HCT116 (cell line): ENCODE measurements around the gene EEF1G. TPM values are rescaled to one million over a fixed set of nuclear protein-coding genes. Genes with fewer than 3 reads are reported as not detected.

Source experiments
- ATAC-seq: fragments of 200-7000 bp; cut with Tn5 transposase; 2 replicates; pipeline ENCODE4 v1.9.1; 2020; ENCODE audit warnings: mild to moderate bottlenecking, moderate library complexity
- BruUV-seq: library from RNA; stranded (reverse); fragments of 400-500 nt; replicated peaks from 2 replicates; lab custom pipeline; 2021; lab: Mats Ljungman, UMichigan
- CTCF ChIA-PET: fragments of 300-600 bp; sonication (Branson Sonifier 250); formaldehyde crosslinking; loops from one replicate; lab custom pipeline; 2021; ENCODE audit warnings: antibody characterized with exemption; lab: Charles Lee
- POLR2A ChIA-PET: fragments of 300-600, 350-600 bp; sonication (Branson Sonifier 250); formaldehyde crosslinking; loops from one replicate; lab custom pipeline; 2021; ENCODE audit warnings: antibody characterized with exemption; lab: Charles Lee
- RAD21 ChIA-PET, 2 experiments: fragments of 300-600 bp; sonication (Branson Sonifier 250); formaldehyde crosslinking; loops; one replicate each; lab custom pipeline; 2023; ENCODE audit warnings: low total read pairs in 2 of 2; ENCODE audit not compliant: uncharacterized antibody in 2 of 2, unreplicated experiment in 2 of 2, low non-redundant PET in 1 of 2; lab: Charles Lee
- DNase-seq: peaks from one replicate; pipeline ENCODE4 v3.0.0-alpha.2; 2010; ENCODE audit warnings: low read depth, low spot score
- H2AFZ ChIP-seq: fragments of 200-600 bp; shearing (Covaris generic), sonication (generic); 2 replicates; pipeline ENCODE4 v1.6.1; 2017; ENCODE audit warnings: low read depth, mixed run types, mixed read lengths, antibody characterized with exemption, low read length; ENCODE audit not compliant: poor library complexity, severe bottlenecking
- H3K27ac ChIP-seq: 2 replicates; pipeline ENCODE4 v1.5.1; 2012; ENCODE audit warnings: low read depth, low read length
- H3K27me3 ChIP-seq: fragments of 200-600 bp; sonication (generic); 2 replicates; pipeline ENCODE4 v1.6.1; 2016; ENCODE audit warnings: mixed run types, low read length, mixed read lengths; ENCODE audit not compliant: insufficient read depth
- H3K36me3 ChIP-seq, 2 experiments: fragments of 200-500 bp in 1 of 2; fragments of 200-600 bp in 1 of 2; sonication (Bioruptor generic) in 1 of 2; sonication (generic) in 1 of 2; 2 replicates each; pipeline versions ENCODE4 v1.5.1 to v1.6.1; 2014 to 2016; ENCODE audit warnings: low read length in 2 of 2, inconsistent platforms in 1 of 2, mixed read lengths in 1 of 2, mixed run types in 1 of 2; ENCODE audit not compliant: insufficient read depth in 2 of 2, control insufficient read depth in 1 of 2
- H3K4me1 ChIP-seq, 2 experiments: fragments of 200-600 bp in 1 of 2; sonication (generic) in 1 of 2; 2 replicates each; pipeline versions ENCODE4 v1.5.1 to v1.6.1; 2012 to 2017; ENCODE audit warnings: low read length in 2 of 2, inconsistent platforms in 1 of 2, mild to moderate bottlenecking in 1 of 2, mixed read lengths in 1 of 2, mixed run types in 1 of 2, moderate library complexity in 1 of 2; ENCODE audit not compliant: insufficient read depth in 2 of 2, control insufficient read depth in 1 of 2
- H3K4me2 ChIP-seq: fragments of 200-600 bp; sonication (generic); 2 replicates; pipeline ENCODE4 v1.6.1; 2017; ENCODE audit warnings: mixed run types, low read length, mixed read lengths
- H3K4me3 ChIP-seq, 2 experiments: fragments of 200-600 bp in 1 of 2; sonication (generic) in 1 of 2; replicated peaks in 1 of 2; 2 replicates each; pipeline ENCODE4 v1.5.1; 2011 to 2016; ENCODE audit warnings: low read length in 2 of 2, control low read depth in 1 of 2, low read depth in 1 of 2, mild to moderate bottlenecking in 1 of 2, mixed read lengths in 1 of 2, mixed run types in 1 of 2
- H3K79me2 ChIP-seq: fragments of 200-600 bp; sonication (generic); 2 replicates; pipeline ENCODE4 v1.6.1; 2017; ENCODE audit warnings: mild to moderate bottlenecking, mixed run types, low read length, moderate library complexity, mixed read lengths; ENCODE audit not compliant: insufficient read depth
- H3K9ac ChIP-seq: fragments of 200-600 bp; sonication (generic); 2 replicates; pipeline ENCODE4 v1.6.1; 2016; ENCODE audit warnings: low read length, mixed read lengths
- H3K9me2 ChIP-seq: fragments of 200-600 bp; sonication (generic), shearing (Covaris generic); 2 replicates; pipeline ENCODE4 v1.6.1; 2017; ENCODE audit warnings: mixed run types, mild to moderate bottlenecking, moderate library complexity; ENCODE audit not compliant: insufficient read depth
- H3K9me3 ChIP-seq, 2 experiments: fragments of 200-500 bp in 1 of 2; fragments of 200-600 bp in 1 of 2; sonication (Bioruptor generic) in 1 of 2; sonication (generic) in 1 of 2; 2 replicates each; pipeline ENCODE4 v1.6.1; 2014 to 2017; ENCODE audit warnings: low read length in 2 of 2, mixed read lengths in 2 of 2, inconsistent platforms in 1 of 2, low read depth in 1 of 2, mild to moderate bottlenecking in 1 of 2, mixed run types in 1 of 2, moderate library complexity in 1 of 2; ENCODE audit not compliant: control insufficient read depth in 1 of 2, insufficient read depth in 1 of 2
- H4K20me1 ChIP-seq: fragments of 200-600 bp; sonication (generic), shearing (Covaris generic); 2 replicates; pipeline ENCODE4 v1.6.1; 2017; ENCODE audit warnings: mixed run types, mild to moderate bottlenecking, moderate library complexity; ENCODE audit not compliant: insufficient read depth
- CEBPB ChIP-seq: IDR thresholded peaks from 2 replicates; pipeline ENCODE4 v1.6.1; 2012; ENCODE audit warnings: low read depth
- POLR2AphosphoS5 ChIP-seq: IDR thresholded peaks from 2 replicates; pipeline ENCODE4 v1.6.1; 2011; ENCODE audit warnings: mild to moderate bottlenecking, low read depth, low read length, moderate library complexity
- SIN3A ChIP-seq: IDR thresholded peaks from 2 replicates; pipeline ENCODE4 v1.6.1; 2012; ENCODE audit warnings: low read depth
- TCF7L2 ChIP-seq: IDR thresholded peaks from 2 replicates; pipeline ENCODE4 v1.7.0; 2011; ENCODE audit warnings: borderline replicate concordance, inconsistent platforms; ENCODE audit not compliant: insufficient read depth, insufficient read length; ENCODE audit errors: extremely low read depth
- YY1 ChIP-seq: IDR thresholded peaks from 2 replicates; pipeline ENCODE4 v1.6.1; 2011; ENCODE audit warnings: low read length, low read depth, moderate library complexity, mild to moderate bottlenecking; ENCODE audit not compliant: insufficient replicate concordance; ENCODE audit errors: extremely low read depth
- intact Hi-C: fragments of 100-400 bp; cut with micrococcal nuclease; formaldehyde crosslinking; loops from 2 replicates; pipeline ENCODE4 v1.10.0; 2022
- total RNA-seq: library from RNA; stranded (reverse); gene quantifications from one replicate; pipeline ENCODE4 v1.2.1, GENCODE V29; 2021; ENCODE audit not compliant: unreplicated experiment
- TF ChIP-seq, protein P1 (sequence below): IDR thresholded peaks from 2 replicates; pipeline ENCODE4 v1.6.1; 2011; ENCODE audit warnings: mild to moderate bottlenecking, low read length, moderate library complexity; ENCODE audit not compliant: insufficient replicate concordance; ENCODE audit errors: extremely low read depth
- TF ChIP-seq, protein P2 (sequence below): IDR thresholded peaks from 2 replicates; pipeline ENCODE4 v1.6.1; 2012
- TF ChIP-seq, protein P3 (sequence below): IDR thresholded peaks from 2 replicates; pipeline ENCODE4 v1.6.1; 2012; ENCODE audit warnings: low read depth

EEF1G gene
- total RNA-seq, 1 experiment from 2014 or later: 1,901 TPM

DNA sequence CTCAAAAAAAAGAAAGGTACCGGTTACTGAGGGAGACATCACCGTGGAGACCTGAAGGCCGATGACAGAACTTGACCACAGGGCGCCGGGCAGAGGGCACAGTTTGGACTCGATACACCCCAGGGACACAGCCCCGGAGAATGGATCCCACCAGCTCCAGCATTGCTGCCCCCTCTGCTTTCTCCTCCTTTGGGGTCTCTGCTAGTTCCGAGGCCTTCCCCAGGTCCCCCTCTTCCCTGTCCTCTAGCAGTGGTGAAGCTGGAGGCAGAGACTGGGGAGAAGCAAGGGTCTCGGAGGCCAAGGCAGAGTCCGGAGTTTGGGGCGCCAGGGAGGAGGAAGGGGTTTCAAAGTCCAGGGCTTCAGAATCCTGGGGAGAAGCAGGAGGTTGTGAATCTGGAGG is 4.8 kb upstream of the EEF1G start:
- TF ChIP-seq, protein P1, sequence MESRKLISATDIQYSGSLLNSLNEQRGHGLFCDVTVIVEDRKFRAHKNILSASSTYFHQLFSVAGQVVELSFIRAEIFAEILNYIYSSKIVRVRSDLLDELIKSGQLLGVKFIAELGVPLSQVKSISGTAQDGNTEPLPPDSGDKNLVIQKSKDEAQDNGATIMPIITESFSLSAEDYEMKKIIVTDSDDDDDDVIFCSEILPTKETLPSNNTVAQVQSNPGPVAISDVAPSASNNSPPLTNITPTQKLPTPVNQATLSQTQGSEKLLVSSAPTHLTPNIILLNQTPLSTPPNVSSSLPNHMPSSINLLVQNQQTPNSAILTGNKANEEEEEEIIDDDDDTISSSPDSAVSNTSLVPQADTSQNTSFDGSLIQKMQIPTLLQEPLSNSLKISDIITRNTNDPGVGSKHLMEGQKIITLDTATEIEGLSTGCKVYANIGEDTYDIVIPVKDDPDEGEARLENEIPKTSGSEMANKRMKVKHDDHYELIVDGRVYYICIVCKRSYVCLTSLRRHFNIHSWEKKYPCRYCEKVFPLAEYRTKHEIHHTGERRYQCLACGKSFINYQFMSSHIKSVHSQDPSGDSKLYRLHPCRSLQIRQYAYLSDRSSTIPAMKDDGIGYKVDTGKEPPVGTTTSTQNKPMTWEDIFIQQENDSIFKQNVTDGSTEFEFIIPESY: no peak
- TF ChIP-seq, protein P2, sequence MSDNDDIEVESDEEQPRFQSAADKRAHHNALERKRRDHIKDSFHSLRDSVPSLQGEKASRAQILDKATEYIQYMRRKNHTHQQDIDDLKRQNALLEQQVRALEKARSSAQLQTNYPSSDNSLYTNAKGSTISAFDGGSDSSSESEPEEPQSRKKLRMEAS: no peak
- TF ChIP-seq YY1 (no peak), POLR2AphosphoS5 (no peak), SIN3A (no peak), TCF7L2 (no peak), CEBPB (no peak)
- TF ChIP-seq, protein P3, sequence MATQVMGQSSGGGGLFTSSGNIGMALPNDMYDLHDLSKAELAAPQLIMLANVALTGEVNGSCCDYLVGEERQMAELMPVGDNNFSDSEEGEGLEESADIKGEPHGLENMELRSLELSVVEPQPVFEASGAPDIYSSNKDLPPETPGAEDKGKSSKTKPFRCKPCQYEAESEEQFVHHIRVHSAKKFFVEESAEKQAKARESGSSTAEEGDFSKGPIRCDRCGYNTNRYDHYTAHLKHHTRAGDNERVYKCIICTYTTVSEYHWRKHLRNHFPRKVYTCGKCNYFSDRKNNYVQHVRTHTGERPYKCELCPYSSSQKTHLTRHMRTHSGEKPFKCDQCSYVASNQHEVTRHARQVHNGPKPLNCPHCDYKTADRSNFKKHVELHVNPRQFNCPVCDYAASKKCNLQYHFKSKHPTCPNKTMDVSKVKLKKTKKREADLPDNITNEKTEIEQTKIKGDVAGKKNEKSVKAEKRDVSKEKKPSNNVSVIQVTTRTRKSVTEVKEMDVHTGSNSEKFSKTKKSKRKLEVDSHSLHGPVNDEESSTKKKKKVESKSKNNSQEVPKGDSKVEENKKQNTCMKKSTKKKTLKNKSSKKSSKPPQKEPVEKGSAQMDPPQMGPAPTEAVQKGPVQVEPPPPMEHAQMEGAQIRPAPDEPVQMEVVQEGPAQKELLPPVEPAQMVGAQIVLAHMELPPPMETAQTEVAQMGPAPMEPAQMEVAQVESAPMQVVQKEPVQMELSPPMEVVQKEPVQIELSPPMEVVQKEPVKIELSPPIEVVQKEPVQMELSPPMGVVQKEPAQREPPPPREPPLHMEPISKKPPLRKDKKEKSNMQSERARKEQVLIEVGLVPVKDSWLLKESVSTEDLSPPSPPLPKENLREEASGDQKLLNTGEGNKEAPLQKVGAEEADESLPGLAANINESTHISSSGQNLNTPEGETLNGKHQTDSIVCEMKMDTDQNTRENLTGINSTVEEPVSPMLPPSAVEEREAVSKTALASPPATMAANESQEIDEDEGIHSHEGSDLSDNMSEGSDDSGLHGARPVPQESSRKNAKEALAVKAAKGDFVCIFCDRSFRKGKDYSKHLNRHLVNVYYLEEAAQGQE: no peak
- H3K36me3 ChIP-seq: peaks cover 23 to 33% of the 10 kb centered on the region in 2 experiments
- H3K4me3 ChIP-seq: no peak overlapping the region
- no peaks in the 10 kb centered on the region for H3K9me2 ChIP-seq
- no TSS peak for BruUV-seq
- ChIA-PET POLR2A (interaction anchor here (0.9 kb wide), 1 partner anchor 13 kb away, joined by 3 read pairs; the partner anchor contains the start of gene TUT1), CTCF (no interaction called here), RAD21 (no interaction called here)
- no peaks in the 10 kb centered on the region for H3K27me3 ChIP-seq
- no peaks in the 10 kb centered on the region for H3K9me3 ChIP-seq
- H3K4me1 ChIP-seq: peaks cover 4 to 9% of the 10 kb centered on the region in 2 experiments
- H3K79me2 ChIP-seq: peaks cover 8% of the 10 kb centered on the region
- no peak overlapping the region for H3K27ac ChIP-seq
- no peak overlapping the region for H3K9ac ChIP-seq
- ATAC-seq: no peak
- H3K4me2 ChIP-seq: no peak overlapping the region
- no peak overlapping the region for H2AFZ ChIP-seq
- DNase-seq: no peak
- intact Hi-C loops: no loop called here
- H4K20me1 ChIP-seq: no peaks in the 10 kb centered on the region
